Stimulated activated CD4-positive, alpha-beta T cell treated with anti-CD3 and anti-CD28 coated beads, Interleukin-15, amount 100 ng/mL, for 1 hour (primary cell): Measurements from ENCODE around the gene CDC14C.
"Not testable (repeated sequence)": the region's sequence is repeated elsewhere in the genome, so short reads cannot be mapped to it uniquely, and the experiment has no call there.

Experiments used
- DNase-seq, 2 donors: peaks; one replicate each; pipeline ENCODE4 v3.0.0-alpha.2; 2020; ENCODE audit warnings: low read depth in 1 of 2, low spot score in 1 of 2

Gene CDC14C

GRCh38 chr7:48924433-48924832 lies at the start of gene CDC14C:
Gene CDC14C (plus strand): TSS chr7:48924547. CDS start chr7:48924673, 126 bp downstream.
- no peak for DNase-seq

- no peak for DNase-seq
Measured at GRCh38 chr7:48875045-48875916, 49.1 kb upstream of the CDC14C start.

GRCh38 chr7:48876087-48876486 lies 48.3 kb upstream of the CDC14C start:
- DNase-seq, result no peak

- DNase-seq, result no peak
Measured at GRCh38 chr7:48880851-48881250, 43.5 kb upstream of the CDC14C start.

- DNase-seq, result no peak
Measured at GRCh38 chr7:48887500-48887899, 36.8 kb upstream of the CDC14C start.

- no peak for DNase-seq
Measured at GRCh38 chr7:48894574-48894973, 29.8 kb upstream of the CDC14C start.

- DNase-seq, result no peak
Measured at GRCh38 chr7:48899932-48900331, 24.4 kb upstream of the CDC14C start.

- no peak for DNase-seq
Measured at GRCh38 chr7:48901966-48902365, 22.4 kb upstream of the CDC14C start.

- no peak for DNase-seq
Measured at GRCh38 chr7:48904975-48905374, 19.4 kb upstream of the CDC14C start.

- not testable (repeated sequence) for DNase-seq
Measured at GRCh38 chr7:48905686-48906085, 18.7 kb upstream of the CDC14C start.

GRCh38 chr7:48909887-48910286 lies 14.5 kb upstream of the CDC14C start:
- not testable (repeated sequence) for DNase-seq

- no peak for DNase-seq
Measured at GRCh38 chr7:48931481-48931880, 7.1 kb downstream of the CDC14C start.

GRCh38 chr7:48932126-48932910 lies 8.0 kb downstream of the CDC14C start:
- no peak for DNase-seq

- no peak for DNase-seq
Measured at GRCh38 chr7:48933549-48934085, 9.3 kb downstream of the CDC14C start.

- DNase-seq, result no peak
Measured at GRCh38 chr7:48938539-48939295, 14.4 kb downstream of the CDC14C start.

GRCh38 chr7:48943279-48943990 lies 19.1 kb downstream of the CDC14C start:
- DNase-seq, result no peak

GRCh38 chr7:48955916-48956315 lies 31.6 kb downstream of the CDC14C start:
- DNase-seq, result no peak

- DNase-seq, result no peak
Measured at GRCh38 chr7:48959676-48960075, 35.3 kb downstream of the CDC14C start.

- no peak for DNase-seq
Measured at GRCh38 chr7:48962821-48963505, 38.6 kb downstream of the CDC14C start.

- DNase-seq, result no peak
Measured at GRCh38 chr7:48964074-48964473, 39.7 kb downstream of the CDC14C start.
